Measurements from ENCODE around the gene CYP20A1.

GRCh38 chr2:203330434-203330833 is 91.6 kb downstream of the CYP20A1 start:
- no peak for TF ChIP-seq CTCF (IDR thresholded peaks at IDR 0.05; ENCODE audit: borderline replicate concordance, extremely low read depth, low read length, poor library complexity, severe bottlenecking)
- TF ChIP-seq EZH2 (IDR thresholded peaks at IDR 0.05; ENCODE audit: borderline replicate concordance, low read depth, low read length, severe bottlenecking): no peak
